OCI-LY1 (cell line): ENCODE measurements around the gene TMEM267.
"Not testable (repeated sequence)": the region's sequence is repeated elsewhere in the genome, so short reads cannot be mapped to it uniquely, and the experiment has no call there.

ENCODE experiments used
- EZH2 ChIP-seq: fragments of 200-600 bp; sonication (generic), shearing (Covaris generic); IDR thresholded peaks from 2 replicates; pipeline ENCODE4 v1.8.0; 2017; ENCODE audit warnings: borderline replicate concordance, mixed run types, mild to moderate bottlenecking, antibody characterized with exemption, low read length, moderate library complexity, mixed read lengths
- TF ChIP-seq, protein P1 (sequence below): fragments of 200-600 bp; sonication (generic), shearing (Covaris generic); IDR thresholded peaks from 2 replicates; pipeline ENCODE4 v1.5.1; 2017; ENCODE audit warnings: mild to moderate bottlenecking, antibody characterized with exemption, low read length, moderate library complexity, mixed read lengths

GRCh38 chr5:43511062-43511461 lies 27.4 kb upstream of the TMEM267 start:
- TF ChIP-seq, protein P1, sequence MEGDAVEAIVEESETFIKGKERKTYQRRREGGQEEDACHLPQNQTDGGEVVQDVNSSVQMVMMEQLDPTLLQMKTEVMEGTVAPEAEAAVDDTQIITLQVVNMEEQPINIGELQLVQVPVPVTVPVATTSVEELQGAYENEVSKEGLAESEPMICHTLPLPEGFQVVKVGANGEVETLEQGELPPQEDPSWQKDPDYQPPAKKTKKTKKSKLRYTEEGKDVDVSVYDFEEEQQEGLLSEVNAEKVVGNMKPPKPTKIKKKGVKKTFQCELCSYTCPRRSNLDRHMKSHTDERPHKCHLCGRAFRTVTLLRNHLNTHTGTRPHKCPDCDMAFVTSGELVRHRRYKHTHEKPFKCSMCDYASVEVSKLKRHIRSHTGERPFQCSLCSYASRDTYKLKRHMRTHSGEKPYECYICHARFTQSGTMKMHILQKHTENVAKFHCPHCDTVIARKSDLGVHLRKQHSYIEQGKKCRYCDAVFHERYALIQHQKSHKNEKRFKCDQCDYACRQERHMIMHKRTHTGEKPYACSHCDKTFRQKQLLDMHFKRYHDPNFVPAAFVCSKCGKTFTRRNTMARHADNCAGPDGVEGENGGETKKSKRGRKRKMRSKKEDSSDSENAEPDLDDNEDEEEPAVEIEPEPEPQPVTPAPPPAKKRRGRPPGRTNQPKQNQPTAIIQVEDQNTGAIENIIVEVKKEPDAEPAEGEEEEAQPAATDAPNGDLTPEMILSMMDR, result not testable (repeated sequence)
- TF ChIP-seq EZH2, result not testable (repeated sequence)
